Ascending aorta (tissue), 2 donors: ENCODE data around the gene SIRT7. TPM values are rescaled to one million over a fixed set of nuclear protein-coding genes. Genes with fewer than 3 reads are reported as not detected.

Source experiments
- DNase-seq, 2 donors: peaks; one replicate each; pipeline ENCODE4 v3.0.0-alpha.2; 2019; ENCODE audit warnings: low spot score in 2 of 2
- H3K27ac ChIP-seq, 2 donors: fragments of 200-600 bp; sonication (generic); one replicate each; pipeline ENCODE4 v1.5.1; 2016 to 2017; ENCODE audit warnings: mild to moderate bottlenecking in 1 of 2
- H3K27me3 ChIP-seq: fragments of 200-600 bp; sonication (generic); one replicate; pipeline ENCODE4 v1.5.1; 2017
- H3K36me3 ChIP-seq, 2 donors: fragments of 200-600 bp; sonication (generic); one replicate each; pipeline ENCODE4 v1.5.1; 2016
- H3K4me1 ChIP-seq, 2 donors: fragments of 200-600 bp; sonication (generic); one replicate each; pipeline ENCODE4 v1.5.1; 2016 to 2017; ENCODE audit warnings: mild to moderate bottlenecking in 1 of 2
- H3K4me3 ChIP-seq, 2 donors: fragments of 200-600 bp; sonication (generic); one replicate each; pipeline ENCODE4 v1.5.1; 2016 to 2017; ENCODE audit warnings: mild to moderate bottlenecking in 1 of 2
- H3K9me3 ChIP-seq, 2 donors: fragments of 200-600 bp; sonication (generic); one replicate each; pipeline ENCODE4 v1.5.1; 2016
- intact Hi-C: fragments of 100-400 bp; cut with DNase I; formaldehyde crosslinking; loops from one replicate; pipeline ENCODE4 v1.15.1; 2023
- total RNA-seq: library from RNA; depleted of rRNA; stranded (reverse); fragments of >200 nt; gene quantifications from one replicate; pipeline ENCODE4 v1.1.0, GENCODE V29; 2016
- TF ChIP-seq, protein P1 (sequence below), 3 experiments: fragments of 200-600 bp in 2 of 3; fragments of 450-650 bp in 1 of 3; sonication (generic) in 2 of 3; IDR thresholded peaks; one replicate each; pipeline ENCODE4 v1.5.1; 2016 to 2019; ENCODE audit warnings: antibody characterized with exemption in 3 of 3, mild to moderate bottlenecking in 1 of 3, moderate library complexity in 1 of 3

SIRT7 gene
- total RNA-seq, 1 donor from 2014 or later, result 32.6 TPM

DNA sequence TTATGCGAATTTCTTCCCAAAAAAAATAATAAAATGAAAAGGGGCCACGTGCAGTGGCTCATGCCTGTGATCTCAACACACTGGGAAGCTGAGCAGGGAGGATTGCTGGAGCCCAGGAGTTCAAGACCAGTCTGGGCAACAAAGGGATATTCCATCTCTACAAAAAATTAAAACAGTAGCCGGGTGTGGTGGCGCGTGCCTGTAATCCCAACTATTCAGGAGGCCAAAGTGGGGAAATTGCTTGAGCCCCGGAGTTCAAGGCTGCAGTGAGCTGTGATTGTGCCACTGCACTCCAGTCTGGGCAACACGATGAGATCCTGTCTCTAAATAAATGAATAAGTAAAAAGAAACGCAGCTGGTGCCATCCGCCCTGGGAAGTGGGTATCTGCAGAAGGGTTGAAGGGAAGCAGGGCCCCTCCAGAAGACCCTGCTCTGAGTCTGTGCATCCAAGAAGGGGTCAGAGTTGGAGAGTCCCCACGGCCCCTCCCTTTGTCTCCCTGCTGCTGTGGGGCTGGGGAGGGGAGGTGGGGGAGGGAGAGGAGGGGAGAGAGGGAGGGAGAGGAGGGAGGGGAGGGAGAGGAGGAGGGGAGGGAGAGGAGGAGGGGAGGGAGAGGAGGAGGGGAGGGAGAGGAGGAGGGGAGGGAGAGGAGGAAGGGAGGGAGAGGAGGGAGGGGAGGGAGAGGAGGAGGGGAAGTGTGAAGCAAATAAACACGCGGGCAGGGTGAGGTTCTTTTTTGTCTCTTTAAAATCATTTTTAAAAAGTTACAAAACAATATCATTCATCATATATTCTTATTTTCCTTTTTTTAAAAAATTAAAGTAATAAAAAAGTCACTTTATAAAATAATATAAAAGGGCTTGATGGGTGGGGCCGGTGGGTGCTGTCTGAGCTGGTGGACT lies 34.1 kb upstream of the SIRT7 start:
- DNase-seq, result no peak
- TF ChIP-seq, protein P1, sequence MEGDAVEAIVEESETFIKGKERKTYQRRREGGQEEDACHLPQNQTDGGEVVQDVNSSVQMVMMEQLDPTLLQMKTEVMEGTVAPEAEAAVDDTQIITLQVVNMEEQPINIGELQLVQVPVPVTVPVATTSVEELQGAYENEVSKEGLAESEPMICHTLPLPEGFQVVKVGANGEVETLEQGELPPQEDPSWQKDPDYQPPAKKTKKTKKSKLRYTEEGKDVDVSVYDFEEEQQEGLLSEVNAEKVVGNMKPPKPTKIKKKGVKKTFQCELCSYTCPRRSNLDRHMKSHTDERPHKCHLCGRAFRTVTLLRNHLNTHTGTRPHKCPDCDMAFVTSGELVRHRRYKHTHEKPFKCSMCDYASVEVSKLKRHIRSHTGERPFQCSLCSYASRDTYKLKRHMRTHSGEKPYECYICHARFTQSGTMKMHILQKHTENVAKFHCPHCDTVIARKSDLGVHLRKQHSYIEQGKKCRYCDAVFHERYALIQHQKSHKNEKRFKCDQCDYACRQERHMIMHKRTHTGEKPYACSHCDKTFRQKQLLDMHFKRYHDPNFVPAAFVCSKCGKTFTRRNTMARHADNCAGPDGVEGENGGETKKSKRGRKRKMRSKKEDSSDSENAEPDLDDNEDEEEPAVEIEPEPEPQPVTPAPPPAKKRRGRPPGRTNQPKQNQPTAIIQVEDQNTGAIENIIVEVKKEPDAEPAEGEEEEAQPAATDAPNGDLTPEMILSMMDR (IDR thresholded peaks at IDR 0.05), result no peak
- Histone ChIP-seq H3K4me1 (no peaks in the 10 kb centered on the region), H3K27me3 (peaks cover 3% of the 10 kb centered on the region), H3K36me3 (no peaks in the 10 kb centered on the region), H3K27ac (no peak overlapping the region), H3K4me3 (no peak overlapping the region), H3K9me3 (no peaks in the 10 kb centered on the region)
- intact Hi-C loops, result no loop called here

DNA sequence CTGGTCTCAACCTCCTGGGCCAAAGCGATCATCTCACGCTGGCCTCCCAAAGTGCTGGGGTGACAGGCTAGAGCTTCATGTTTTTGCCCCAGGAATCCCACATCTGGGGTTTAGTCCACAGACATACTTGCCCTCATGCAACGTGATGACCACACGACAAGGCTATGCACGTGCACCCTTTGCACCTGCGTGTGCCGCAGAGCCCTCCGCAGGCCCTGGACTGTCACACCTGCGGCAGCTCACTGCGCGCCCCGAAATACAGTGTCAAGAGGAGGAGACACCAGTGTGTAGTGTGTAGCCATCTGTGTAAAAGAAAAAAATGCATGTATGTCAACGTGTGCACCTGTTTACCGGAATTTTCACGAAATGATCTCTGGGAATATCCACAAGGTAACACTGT lies 32.5 kb upstream of the SIRT7 start:
- no peak overlapping the region for H3K27ac ChIP-seq
- no peak for DNase-seq
- no peaks in the 10 kb centered on the region for H3K4me1 ChIP-seq
- TF ChIP-seq, protein P1 (IDR thresholded peaks at IDR 0.05), result no peak
- no peak overlapping the region for H3K4me3 ChIP-seq
- H3K36me3 ChIP-seq, result no peaks in the 10 kb centered on the region
- intact Hi-C loops, result no loop called here
- H3K27me3 ChIP-seq, result peaks cover 3% of the 10 kb centered on the region
- no peaks in the 10 kb centered on the region for H3K9me3 ChIP-seq

DNA sequence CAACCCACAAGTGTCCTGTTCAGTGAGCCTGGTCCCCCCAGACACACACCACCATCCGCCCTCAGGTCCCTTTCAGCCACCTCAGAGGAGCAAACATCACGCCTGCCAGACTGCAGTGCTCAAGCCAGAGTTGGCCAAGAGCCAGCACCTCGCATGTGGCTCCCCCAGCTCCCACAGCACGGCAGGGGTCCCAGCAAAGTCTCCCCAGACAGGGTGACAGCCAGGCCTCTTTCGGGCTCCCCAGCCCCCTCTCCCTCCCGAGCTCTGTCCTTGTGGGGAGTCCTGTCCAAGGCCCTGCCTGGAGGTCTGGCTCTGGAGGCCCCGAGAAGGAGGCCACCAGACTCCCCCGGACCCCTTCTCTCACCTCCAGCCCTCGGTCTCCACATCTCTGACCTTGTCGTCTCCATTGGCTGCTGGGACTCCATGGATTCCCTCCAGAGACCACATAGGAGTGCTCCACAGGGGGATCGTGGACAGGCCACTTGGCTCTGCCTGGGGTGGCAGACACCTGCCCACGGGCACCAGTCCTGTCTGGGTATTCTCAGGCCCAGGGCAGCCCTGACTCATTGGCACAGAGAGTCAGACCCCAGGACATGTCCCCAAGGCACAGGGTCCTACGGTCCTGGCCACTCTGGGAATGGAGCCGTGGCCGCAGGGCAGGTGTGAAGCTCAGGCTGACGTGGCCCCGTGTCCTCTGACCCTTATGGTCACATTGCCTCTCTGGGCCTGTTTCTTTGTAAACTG lies 30.8 kb upstream of the SIRT7 start:
- no peak for DNase-seq
- Histone ChIP-seq H3K4me3 (no peak overlapping the region), H3K9me3 (no peaks in the 10 kb centered on the region), H3K36me3 (no peaks in the 10 kb centered on the region), H3K27me3 (peaks cover 3% of the 10 kb centered on the region), H3K27ac (no peak overlapping the region), H3K4me1 (no peaks in the 10 kb centered on the region)
- TF ChIP-seq, protein P1 (IDR thresholded peaks at IDR 0.05), result no peak
- intact Hi-C loops, result no loop called here

DNA sequence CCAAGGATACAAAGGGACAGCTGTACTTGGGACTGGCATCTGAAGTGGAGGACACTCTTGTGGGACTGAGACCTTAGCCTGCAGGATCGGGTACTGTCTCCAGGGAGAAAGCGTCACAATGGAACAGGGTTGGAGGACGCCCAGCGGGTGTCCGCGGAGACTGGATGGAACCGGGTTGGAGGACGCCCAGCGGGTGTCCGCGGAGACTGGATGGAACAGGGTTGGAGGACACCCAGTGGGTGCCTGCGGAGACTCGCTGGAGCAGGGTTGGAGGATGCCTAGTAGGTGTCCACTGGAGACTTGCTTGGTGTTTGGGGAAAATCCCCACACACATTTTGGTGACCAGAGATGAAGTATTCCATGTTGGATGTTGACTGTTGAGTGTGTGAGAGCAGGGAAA lies 29.2 kb upstream of the SIRT7 start, which contains the start of gene MYADML2:
Gene MYADML2, minus strand, starts transcription at position 45 of the 400 bp plus-strand sequence. CDS start 5,492 bp downstream, outside the sequence.
- H3K4me3 ChIP-seq, result no peak within 1 kb of the TSS
- DNase-seq, result no peak
- intact Hi-C loops, result no loop called here
- TF ChIP-seq, protein P1 (IDR thresholded peaks at IDR 0.05), result no peak
- H3K4me1 ChIP-seq, result no peaks in the 10 kb centered on the region
- no peaks in the 10 kb centered on the region for H3K36me3 ChIP-seq
- no peak within 1 kb of the TSS for H3K27ac ChIP-seq
- H3K9me3 ChIP-seq, result no peaks in the 10 kb centered on the region
- H3K27me3 ChIP-seq, result peaks cover 10% of the 10 kb centered on the region

DNA sequence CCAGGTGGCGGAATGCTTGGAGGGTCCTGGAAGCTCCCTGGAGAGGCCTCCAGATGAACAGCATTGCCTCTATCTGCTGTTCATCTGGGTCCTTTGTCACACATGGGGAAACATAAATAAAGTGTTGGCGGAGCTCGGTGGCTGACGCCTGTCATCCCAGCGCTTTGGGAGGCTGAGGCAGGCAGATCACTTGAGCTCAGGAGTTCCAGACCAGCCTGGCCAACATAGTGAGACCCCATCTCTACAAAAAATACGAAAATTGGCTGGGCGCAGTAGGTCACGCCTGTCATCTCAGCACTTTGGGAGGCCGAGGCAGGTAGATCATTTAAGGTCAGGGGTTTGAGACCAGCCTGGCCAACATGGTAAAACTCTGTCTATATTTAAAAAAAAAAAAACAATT lies 26.9 kb upstream of the SIRT7 start:
- no peak overlapping the region for H3K4me3 ChIP-seq

More for the DNA sequence above, 26.9 kb upstream of the SIRT7 start:
- Histone ChIP-seq H3K27ac (no peak overlapping the region), H3K9me3 (no peaks in the 10 kb centered on the region), H3K4me1 (peaks cover 0 to 4% of the 10 kb centered on the region in 2 donors), H3K27me3 (peaks cover 10% of the 10 kb centered on the region), H3K36me3 (no peaks in the 10 kb centered on the region)
- TF ChIP-seq, protein P1 (IDR thresholded peaks at IDR 0.05), result no peak
- intact Hi-C loops, result no loop called here
- DNase-seq, result no peak
